Measurements from ENCODE around the gene KRTAP5-11. TPM values are rescaled to one million over a fixed set of nuclear protein-coding genes. Genes with fewer than 3 reads are reported as not detected.

Gene KRTAP5-11
- total and polyA plus RNA-seq, 2 donors (not counting 1 experiment from before 2014, with no cell fraction given) = not detected

GRCh38 chr11:71551711-71552110, 31.0 kb downstream of the KRTAP5-11 start:
- intact Hi-C loops (cut with micrococcal nuclease) = no loop called here
- Histone ChIP-seq H2AFZ (ENCODE audit: insufficient read depth, low read depth, low read length, poor library complexity, severe bottlenecking) (no peak overlapping the region), H3K4me2 (replicated peaks; ENCODE audit: low read depth, low read length, poor library complexity, severe bottlenecking) (no peak overlapping the region), H3K9ac (ENCODE audit: low read length) (no peak overlapping the region), H3K4me3 (ENCODE audit: control extremely low read depth in 1 of 5, extremely low read depth in 1 of 5, insufficient read depth in 1 of 5, low read depth in 2 of 5, low read length in 4 of 5) (no peak overlapping the region), H4K20me1 (ENCODE audit: control insufficient read depth, insufficient read depth, low read length, poor library complexity, severe bottlenecking) (no peaks in the 10 kb centered on the region), H3K9me3 (ENCODE audit: control extremely low read depth in 1 of 3, control insufficient read depth in 2 of 3, insufficient read depth in 1 of 3, low read length in 2 of 3) (peaks cover 0 to 3% (median 0%) of the 10 kb centered on the region in 3 donors), H3K36me3 (replicated peaks in 1 of 2; ENCODE audit: control extremely low read depth in 1 of 2, control insufficient read depth in 1 of 2, extremely low read depth in 1 of 2, insufficient read depth in 2 of 2, low read length in 1 of 2) (no peaks in the 10 kb centered on the region), H3K79me2 (ENCODE audit: control insufficient read depth, insufficient read depth, low read length) (no peaks in the 10 kb centered on the region), H3K27ac (ENCODE audit: low read length in 2 of 2) (no peak overlapping the region), H3K4me1 (ENCODE audit: control insufficient read depth in 2 of 2, insufficient read depth in 2 of 2, low read length in 2 of 2) (peaks cover 0 to 5% of the 10 kb centered on the region in 2 donors), H3K27me3 (replicated peaks in 1 of 4; ENCODE audit: control extremely low read depth in 1 of 4, control insufficient read depth in 3 of 4, insufficient read depth in 4 of 4, low read length in 3 of 4) (peaks cover 0 to 7% (median 1%) of the 10 kb centered on the region in 4 experiments)
- H3K4me1 Mint-ChIP-seq = peaks cover 14% of the 10 kb centered on the region
- no peaks in the 10 kb centered on the region for H3K9me3 Mint-ChIP-seq (ENCODE audit: insufficient read depth)
- H3K4me3 Mint-ChIP-seq = no peak overlapping the region
- TF ChIP-seq CTCF (IDR thresholded peaks at IDR 0.05) = no peak
- no peak for TF ChIP-seq EZH2 (IDR thresholded peaks at IDR 0.05; ENCODE audit: borderline replicate concordance, insufficient read depth, low read depth, low read length, poor library complexity, severe bottlenecking)
- no peak for ATAC-seq (ENCODE audit: low read depth)
- POLR2A ChIA-PET = no interaction called here
- DNase-seq = no peak
- WGBS (ENCODE audit: insufficient coverage) = no CpG with 5 or more reads among the region's 1 CpG
- CTCF ChIA-PET = no interaction called here
- H3K27ac Mint-ChIP-seq = no peak overlapping the region
- peaks cover 11% of the 10 kb centered on the region for H3K27me3 Mint-ChIP-seq

DNA sequence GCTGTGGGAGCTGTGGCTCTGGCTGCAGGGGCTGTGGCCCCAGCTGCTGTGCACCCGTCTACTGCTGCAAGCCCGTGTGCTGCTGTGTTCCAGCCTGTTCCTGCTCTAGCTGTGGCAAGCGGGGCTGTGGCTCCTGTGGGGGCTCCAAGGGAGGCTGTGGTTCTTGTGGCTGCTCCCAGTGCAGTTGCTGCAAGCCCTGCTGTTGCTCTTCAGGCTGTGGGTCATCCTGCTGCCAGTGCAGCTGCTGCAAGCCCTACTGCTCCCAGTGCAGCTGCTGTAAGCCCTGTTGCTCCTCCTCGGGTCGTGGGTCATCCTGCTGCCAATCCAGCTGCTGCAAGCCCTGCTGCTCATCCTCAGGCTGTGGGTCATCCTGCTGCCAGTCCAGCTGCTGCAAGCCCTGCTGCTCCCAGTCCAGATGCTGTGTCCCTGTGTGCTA, 33.9 kb downstream of the KRTAP5-11 start:
- H3K79me2 ChIP-seq (ENCODE audit: control insufficient read depth, insufficient read depth, low read length) = no peaks in the 10 kb centered on the region
- no peaks in the 10 kb centered on the region for H4K20me1 ChIP-seq (ENCODE audit: control insufficient read depth, insufficient read depth, low read length, poor library complexity, severe bottlenecking)
- no peak for ATAC-seq (ENCODE audit: low read depth)
- H3K27ac Mint-ChIP-seq = no peak overlapping the region
- DNase-seq = no peak
- peaks cover 21% of the 10 kb centered on the region for H3K4me1 Mint-ChIP-seq
- no peak overlapping the region for H3K9ac ChIP-seq (ENCODE audit: low read length)
- H3K36me3 ChIP-seq (replicated peaks in 1 of 2; ENCODE audit: control extremely low read depth in 1 of 2, control insufficient read depth in 1 of 2, extremely low read depth in 1 of 2, insufficient read depth in 2 of 2, low read length in 1 of 2) = no peaks in the 10 kb centered on the region
- intact Hi-C loops (cut with micrococcal nuclease) = no loop called here
- TF ChIP-seq EZH2 (IDR thresholded peaks at IDR 0.05; ENCODE audit: borderline replicate concordance, insufficient read depth, low read depth, low read length, poor library complexity, severe bottlenecking) = no peak
- no peak for TF ChIP-seq CTCF (IDR thresholded peaks at IDR 0.05)
- WGBS (ENCODE audit: insufficient coverage) = 36% methylated on average over 5 of the region's 5 CpGs
- H3K9me3 ChIP-seq (ENCODE audit: control extremely low read depth in 1 of 3, control insufficient read depth in 2 of 3, insufficient read depth in 1 of 3, low read length in 2 of 3) = peaks cover 0 to 13% (median 0%) of the 10 kb centered on the region in 3 donors
- no peak overlapping the region for H2AFZ ChIP-seq (ENCODE audit: insufficient read depth, low read depth, low read length, poor library complexity, severe bottlenecking)
- H3K27me3 ChIP-seq (replicated peaks in 1 of 4; ENCODE audit: control extremely low read depth in 1 of 4, control insufficient read depth in 3 of 4, insufficient read depth in 4 of 4, low read length in 3 of 4) = peaks cover 0 to 2% (median 0%) of the 10 kb centered on the region in 4 experiments
- ChIA-PET CTCF (no interaction called here), POLR2A (no interaction called here)
- peaks cover 9% of the 10 kb centered on the region for H3K27me3 Mint-ChIP-seq
- no peak overlapping the region for H3K4me3 Mint-ChIP-seq
- peaks cover 2% of the 10 kb centered on the region for H3K9me3 Mint-ChIP-seq (ENCODE audit: insufficient read depth)
- no peak overlapping the region for H3K4me2 ChIP-seq (replicated peaks; ENCODE audit: low read depth, low read length, poor library complexity, severe bottlenecking)
- H3K27ac ChIP-seq (ENCODE audit: low read length in 2 of 2) = no peak overlapping the region
- peaks cover 2 to 8% of the 10 kb centered on the region in 2 donors for H3K4me1 ChIP-seq (ENCODE audit: control insufficient read depth in 2 of 2, insufficient read depth in 2 of 2, low read length in 2 of 2)
- H3K4me3 ChIP-seq (ENCODE audit: control extremely low read depth in 1 of 5, extremely low read depth in 1 of 5, insufficient read depth in 1 of 5, low read depth in 2 of 5, low read length in 4 of 5) = no peak overlapping the region

Data from B cell (primary cell).